B cell (primary cell): Measurements from ENCODE around the gene GBA3. TPM values are rescaled to one million over a fixed set of nuclear protein-coding genes. Genes with fewer than 3 reads are reported as not detected.

ENCODE experiments used
- ATAC-seq: fragments of 200-7000 bp; cut with Tn5 transposase; one replicate; pipeline ENCODE4 v1.10.0; 2021; ENCODE audit warnings: low read depth, mild to moderate bottlenecking, moderate number of reproducible peaks, moderate library complexity
- CTCF ChIA-PET: fragments of 350-600 bp; sonication (Branson Sonifier 250); formaldehyde crosslinking; loops from one replicate; lab custom pipeline; 2021; ENCODE audit warnings: antibody characterized with exemption, inconsistent platforms; lab: Charles Lee
- POLR2A ChIA-PET: fragments of 350-600 bp; sonication (Branson Sonifier 250); formaldehyde crosslinking; loops from one replicate; lab custom pipeline; 2021; ENCODE audit warnings: antibody characterized with exemption; lab: Charles Lee
- DNase-seq: peaks from one replicate; pipeline ENCODE4 v3.0.0; 2013
- H2AFZ ChIP-seq: 2 replicates; pipeline ENCODE4 v1.6.1; 2012; ENCODE audit warnings: mild to moderate bottlenecking, low read depth, low read length; ENCODE audit not compliant: insufficient read depth, poor library complexity, severe bottlenecking
- H3K27ac ChIP-seq, 2 donors: 1 replicate in 1 of 2; 2 replicates in 1 of 2; pipeline ENCODE4 v1.5.1; 2012 to 2013; ENCODE audit warnings: low read length in 2 of 2, mild to moderate bottlenecking in 2 of 2, moderate library complexity in 1 of 2
- H3K27me3 ChIP-seq, 4 experiments: fragments of 200-600 bp in 1 of 4; sonication (generic) in 1 of 4; replicated peaks in 1 of 4; 1 replicate in 2 of 4; 2 replicates in 2 of 4; pipeline versions ENCODE4 v1.6.1 to v1.7.0; 2013 to 2016; ENCODE audit warnings: low read length in 3 of 4, mild to moderate bottlenecking in 2 of 4, mixed read lengths in 1 of 4, moderate library complexity in 1 of 4; ENCODE audit not compliant: insufficient read depth in 4 of 4, control insufficient read depth in 3 of 4; ENCODE audit errors: control extremely low read depth in 1 of 4
- H3K36me3 ChIP-seq, 2 experiments: replicated peaks in 1 of 2; 1 replicate in 1 of 2; 2 replicates in 1 of 2; pipeline versions ENCODE4 v1.6.1 to v1.7.1; 2013; ENCODE audit warnings: low read length in 1 of 2; ENCODE audit not compliant: insufficient read depth in 2 of 2, control insufficient read depth in 1 of 2; ENCODE audit errors: control extremely low read depth in 1 of 2, extremely low read depth in 1 of 2
- H3K4me1 ChIP-seq, 2 donors: fragments of 200-600 bp in 1 of 2; sonication (generic) in 1 of 2; 1 replicate in 1 of 2; 2 replicates in 1 of 2; pipeline versions ENCODE4 v1.5.1 to v1.6.1; 2013 to 2017; ENCODE audit warnings: low read length in 2 of 2; ENCODE audit not compliant: control insufficient read depth in 2 of 2, insufficient read depth in 2 of 2
- H3K4me2 ChIP-seq: replicated peaks from 2 replicates; pipeline ENCODE3; 2012; ENCODE audit warnings: mild to moderate bottlenecking, low read depth, low read length; ENCODE audit not compliant: poor library complexity, severe bottlenecking
- H3K4me3 ChIP-seq, 5 experiments: fragments of 200-600 bp in 1 of 5; sonication (generic) in 1 of 5; 1 replicate in 3 of 5; 2 replicates in 2 of 5; pipeline versions ENCODE4 v1.5.1 to v1.7.0; 2011 to 2016; ENCODE audit warnings: low read length in 4 of 5, mild to moderate bottlenecking in 4 of 5, low read depth in 2 of 5, control low read depth in 1 of 5, moderate library complexity in 1 of 5; ENCODE audit not compliant: insufficient read depth in 1 of 5; ENCODE audit errors: control extremely low read depth in 1 of 5, extremely low read depth in 1 of 5
- H3K79me2 ChIP-seq: fragments of 200-600 bp; sonication (generic); one replicate; pipeline ENCODE4 v1.6.0; 2016; ENCODE audit warnings: low read length; ENCODE audit not compliant: control insufficient read depth, insufficient read depth
- H3K9ac ChIP-seq: fragments of 200-600 bp; sonication (generic); 2 replicates; pipeline ENCODE4 v1.6.1; 2017; ENCODE audit warnings: mild to moderate bottlenecking, low read length, moderate library complexity
- H3K9me3 ChIP-seq, 3 donors: one replicate each; pipeline versions ENCODE4 v1.6.1 to v1.7.1; 2013; ENCODE audit warnings: low read length in 2 of 3; ENCODE audit not compliant: control insufficient read depth in 2 of 3, insufficient read depth in 1 of 3; ENCODE audit errors: control extremely low read depth in 1 of 3
- H4K20me1 ChIP-seq: 2 replicates; pipeline ENCODE4 v1.6.0; 2012; ENCODE audit warnings: mild to moderate bottlenecking, low read length; ENCODE audit not compliant: insufficient read depth, control insufficient read depth, poor library complexity, severe bottlenecking
- H3K27ac Mint-ChIP-seq: one replicate; pipeline ENCODE4 v1.8.0; 2021; ENCODE audit warnings: mixed read lengths
- H3K27me3 Mint-ChIP-seq: one replicate; pipeline ENCODE4 v1.8.0; 2021; ENCODE audit warnings: mixed read lengths
- H3K4me1 Mint-ChIP-seq: one replicate; pipeline ENCODE4 v1.8.0; 2021; ENCODE audit warnings: mixed read lengths
- H3K4me3 Mint-ChIP-seq: one replicate; pipeline ENCODE4 v1.8.0; 2021; ENCODE audit warnings: mixed read lengths
- H3K9me3 Mint-ChIP-seq: one replicate; pipeline ENCODE4 v1.8.0; 2022; ENCODE audit warnings: mixed read lengths; ENCODE audit not compliant: insufficient read depth
- CTCF ChIP-seq: fragments of 200-600 bp; IDR thresholded peaks from one replicate; pipeline ENCODE4 v1.8.0; 2022; ENCODE audit warnings: antibody characterized with exemption, mild to moderate bottlenecking
- EZH2 ChIP-seq: IDR thresholded peaks from 2 replicates; pipeline ENCODE4 v1.6.1; 2012; ENCODE audit warnings: borderline replicate concordance, low read depth, mild to moderate bottlenecking, moderate library complexity, low read length; ENCODE audit not compliant: insufficient read depth, poor library complexity, severe bottlenecking
- WGBS: methylation state at CpG from one replicate; pipeline ENCODE4 v1.1.5; 2013; ENCODE audit warnings: missing lambda C conversion rate; ENCODE audit not compliant: insufficient coverage; 5-methylcytosine and 5-hydroxymethylcytosine counted together
- intact Hi-C: fragments of 100-400 bp; cut with micrococcal nuclease; formaldehyde crosslinking; loops from one replicate; pipeline ENCODE4 v1.10.0; 2022
- polyA plus RNA-seq: library from polyadenylated mRNA; depleted of rRNA; stranded (reverse); fragments of >200 nt; gene quantifications from 2 replicates; pipeline ENCODE4 v1.2.3, GENCODE V29; 2012
- total RNA-seq, 2 donors: library from RNA; stranded (reverse); fragments of 120-200 nt in 1 of 2; gene quantifications; 1 replicate in 1 of 2; 2 replicates in 1 of 2; pipeline versions ENCODE4 v1.2.3 to v1.2.4, GENCODE V29; 2013 to 2022

GBA3 gene
- total and polyA plus RNA-seq, 2 donors (not counting 1 experiment from before 2014, with no cell fraction given) = not detected

- Mint-ChIP-seq H3K27ac (no peak overlapping the region), H3K4me1 (peaks cover 15% of the 10 kb centered on the region), H3K4me3 (no peak overlapping the region), H3K9me3 (no peaks in the 10 kb centered on the region), H3K27me3 (no peaks in the 10 kb centered on the region)
- no peak overlapping the region for H3K27ac ChIP-seq
- no peaks in the 10 kb centered on the region for H3K27me3 ChIP-seq
- TF ChIP-seq EZH2 = no peak
- TF ChIP-seq CTCF = no peak
- H4K20me1 ChIP-seq = no peaks in the 10 kb centered on the region
- 94% methylated on average over 2 of the region's 2 CpGs for WGBS
- no peak overlapping the region for H3K9ac ChIP-seq
- ATAC-seq (no peak), DNase-seq (no peak)
- peaks cover 11 to 33% of the 10 kb centered on the region in 2 donors for H3K4me1 ChIP-seq
- peaks cover 0 to 3% (median 2%) of the 10 kb centered on the region in 3 donors for H3K9me3 ChIP-seq
- ChIA-PET POLR2A (no interaction called here), CTCF (no interaction called here)
- H3K4me2 ChIP-seq = no peak overlapping the region
- no peaks in the 10 kb centered on the region for H3K36me3 ChIP-seq
- intact Hi-C loops = no loop called here
- H3K4me3 ChIP-seq = no peak overlapping the region
- H3K79me2 ChIP-seq = no peaks in the 10 kb centered on the region
- H2AFZ ChIP-seq = no peak overlapping the region
Measured at GRCh38 chr4:22762548-22762947, 69.8 kb downstream of the GBA3 start.

GRCh38 chr4:22764183-22764582 is 71.4 kb downstream of the GBA3 start:
- POLR2A ChIA-PET = no interaction called here

More at GRCh38 chr4:22764183-22764582, 71.4 kb downstream of the GBA3 start:
- peak overlapping the region in 1 of 5 experiments; percentile 5 for H3K4me3 ChIP-seq
- peak; percentile 5 for DNase-seq
- CTCF ChIA-PET = no interaction called here
- no peaks in the 10 kb centered on the region for H3K79me2 ChIP-seq
- no peak overlapping the region for H2AFZ ChIP-seq
- Mint-ChIP-seq H3K27ac (no peak overlapping the region), H3K4me3 (peak overlapping the region; percentile 35), H3K9me3 (no peaks in the 10 kb centered on the region), H3K4me1 (peaks cover 15% of the 10 kb centered on the region), H3K27me3 (no peaks in the 10 kb centered on the region)
- no peaks in the 10 kb centered on the region for H3K36me3 ChIP-seq
- TF ChIP-seq EZH2 (no peak), CTCF (no peak)
- H4K20me1 ChIP-seq = no peaks in the 10 kb centered on the region
- WGBS = 80% methylated on average over 1 of the region's 3 CpGs
- intact Hi-C loops = no loop called here
- no peaks in the 10 kb centered on the region for H3K27me3 ChIP-seq
- no peak overlapping the region for H3K27ac ChIP-seq
- H3K4me1 ChIP-seq = peaks cover 11 to 33% of the 10 kb centered on the region in 2 donors
- peak overlapping the region; percentile 17 for H3K4me2 ChIP-seq
- no peak for ATAC-seq
- no peak overlapping the region for H3K9ac ChIP-seq
- peaks cover 0 to 3% (median 2%) of the 10 kb centered on the region in 3 donors for H3K9me3 ChIP-seq
